Left colon (tissue), 2 donors: ENCODE results near the gene GPR37L1. TPM values are rescaled to one million over a fixed set of nuclear protein-coding genes. Genes with fewer than 3 reads are reported as not detected.
"Not testable (repeated sequence)": the region's sequence is repeated elsewhere in the genome, so short reads cannot be mapped to it uniquely, and the experiment has no call there.

Source experiments
- ATAC-seq: fragments of 200-7000 bp; cut with Tn5 transposase; one replicate; pipeline ENCODE4 v1.9.1; 2020; ENCODE audit warnings: mild to moderate bottlenecking, moderate library complexity
- DNase-seq, 2 donors: peaks; one replicate each; pipeline ENCODE4 v3.0.0-alpha.2; 2020
- intact Hi-C, 2 donors: fragments of 100-400 bp; cut with DNase I in 1 of 2; cut with micrococcal nuclease in 1 of 2; formaldehyde crosslinking; loops; one replicate each; pipeline versions ENCODE4 v1.11.2 to v1.14.0; 2022; cut with DNase I, micrococcal nuclease
- total RNA-seq, 2 donors: library from RNA; stranded (reverse); fragmentation: NEBNext Ultra II Directional; extraction: Animal tissue kit (Norgen Biotek cat#: 25700); gene quantifications; one replicate each; pipeline ENCODE4 v1.2.1, GENCODE V29; 2021
- donor health status: DM: no; HTN: no; CAD: no.
- donor health status: DM: yes; HTN: yes; CAD: no.

The GPR37L1 gene
- total RNA-seq, 2 donors from 2014 or later = 0.76 to 2.1 TPM

GRCh38 chr1:202161151-202162046 is 38.7 kb downstream of the GPR37L1 start:
- intact Hi-C loops = no loop called here
- ATAC-seq (no peak), DNase-seq (no peak)

- DNase-seq (no peak), ATAC-seq (peak; percentile 19)
- intact Hi-C loops = no loop called here
Measured at GRCh38 chr1:202162047-202162417, 39.3 kb downstream of the GPR37L1 start.

GRCh38 chr1:202162418-202163280 is 39.9 kb downstream of the GPR37L1 start:
- DNase-seq (no peak), ATAC-seq (no peak)
- intact Hi-C loops = no loop called here

GRCh38 chr1:202163281-202164270 is 40.9 kb downstream of the GPR37L1 start:
- no peak for DNase-seq
- intact Hi-C loops = no loop called here
- ATAC-seq = no peak

GRCh38 chr1:202164271-202165037 is 41.7 kb downstream of the GPR37L1 start:
- no peak for ATAC-seq
- peak in 1 of 2 donors; percentile 33 for DNase-seq
- intact Hi-C loops = no loop called here

GRCh38 chr1:202165267-202165941 is 42.7 kb downstream of the GPR37L1 start:
- no peak for ATAC-seq

GRCh38 chr1:202165942-202166843 is 43.5 kb downstream of the GPR37L1 start:
- DNase-seq (no peak), ATAC-seq (no peak)
- intact Hi-C loops = no loop called here

More at GRCh38 chr1:202165267-202165941, 42.7 kb downstream of the GPR37L1 start:
- intact Hi-C loops = no loop called here
- no peak for DNase-seq

- not testable (repeated sequence) for ATAC-seq, DNase-seq
Measured at GRCh38 chr1:202167054-202167453, 44.3 kb downstream of the GPR37L1 start.

GRCh38 chr1:202167708-202168415 is 45.1 kb downstream of the GPR37L1 start:
- ATAC-seq = peak; percentile 60
- DNase-seq = no peak
- intact Hi-C loops = no loop called here

More at GRCh38 chr1:202167054-202167453, 44.3 kb downstream of the GPR37L1 start:
- intact Hi-C loops = not testable (repeated sequence)

GRCh38 chr1:202168861-202169260 is 46.1 kb downstream of the GPR37L1 start:
- intact Hi-C loops = no loop called here
- ATAC-seq = no peak
- no peak for DNase-seq

GRCh38 chr1:202170726-202171125 is 48.0 kb downstream of the GPR37L1 start:
- ATAC-seq = no peak
- intact Hi-C loops = no loop called here
- no peak for DNase-seq

- ATAC-seq (no peak), DNase-seq (no peak)
- intact Hi-C loops = no loop called here
Measured at GRCh38 chr1:202171292-202172014, 48.7 kb downstream of the GPR37L1 start.

GRCh38 chr1:202172015-202172355 is 49.3 kb downstream of the GPR37L1 start:
- ATAC-seq = no peak
- DNase-seq = no peak
- intact Hi-C loops = no loop called here

GRCh38 chr1:202173993-202174392 is 51.3 kb downstream of the GPR37L1 start:
- DNase-seq = no peak
- intact Hi-C loops = no loop called here
- ATAC-seq = no peak
